Measurements from ENCODE around the gene NDC1.

DNA sequence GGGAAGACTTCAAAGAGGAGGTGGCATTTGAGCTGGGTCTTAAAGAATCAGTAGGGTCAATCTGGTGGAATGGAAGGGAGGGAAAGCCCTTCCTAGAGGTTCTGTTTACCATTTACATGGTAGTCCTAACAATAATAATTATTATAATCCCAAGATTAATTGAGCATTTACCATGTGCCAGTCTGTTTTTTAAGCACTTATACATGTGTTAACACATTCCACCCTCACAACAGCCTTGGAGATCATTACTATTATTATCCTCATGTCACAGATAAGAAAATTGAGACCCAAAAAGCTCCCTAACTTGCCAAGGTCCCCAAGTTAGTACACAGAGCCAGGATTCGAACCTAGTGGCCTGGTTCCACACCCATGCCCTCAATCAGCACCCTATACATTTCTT, 109.9 kb downstream of the NDC1 start:
- TF ChIP-seq, protein P1, sequence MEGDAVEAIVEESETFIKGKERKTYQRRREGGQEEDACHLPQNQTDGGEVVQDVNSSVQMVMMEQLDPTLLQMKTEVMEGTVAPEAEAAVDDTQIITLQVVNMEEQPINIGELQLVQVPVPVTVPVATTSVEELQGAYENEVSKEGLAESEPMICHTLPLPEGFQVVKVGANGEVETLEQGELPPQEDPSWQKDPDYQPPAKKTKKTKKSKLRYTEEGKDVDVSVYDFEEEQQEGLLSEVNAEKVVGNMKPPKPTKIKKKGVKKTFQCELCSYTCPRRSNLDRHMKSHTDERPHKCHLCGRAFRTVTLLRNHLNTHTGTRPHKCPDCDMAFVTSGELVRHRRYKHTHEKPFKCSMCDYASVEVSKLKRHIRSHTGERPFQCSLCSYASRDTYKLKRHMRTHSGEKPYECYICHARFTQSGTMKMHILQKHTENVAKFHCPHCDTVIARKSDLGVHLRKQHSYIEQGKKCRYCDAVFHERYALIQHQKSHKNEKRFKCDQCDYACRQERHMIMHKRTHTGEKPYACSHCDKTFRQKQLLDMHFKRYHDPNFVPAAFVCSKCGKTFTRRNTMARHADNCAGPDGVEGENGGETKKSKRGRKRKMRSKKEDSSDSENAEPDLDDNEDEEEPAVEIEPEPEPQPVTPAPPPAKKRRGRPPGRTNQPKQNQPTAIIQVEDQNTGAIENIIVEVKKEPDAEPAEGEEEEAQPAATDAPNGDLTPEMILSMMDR (conservative IDR thresholded peaks at IDR 0.05 in 1 of 2, IDR thresholded peaks at IDR 0.05 in 1 of 2; ENCODE audit: extremely low read depth in 1 of 2, insufficient read depth in 1 of 2, low read depth in 1 of 2, low read length in 2 of 2): no peak
- TF ChIP-seq EZH2 (IDR thresholded peaks at IDR 0.05; ENCODE audit: borderline replicate concordance, low read length): no peak

All from mammary epithelial cell (primary cell).